Fibroblast of lung (primary cell): ENCODE measurements around the gene SLC1A7. TPM values are rescaled to one million over a fixed set of nuclear protein-coding genes. Genes with fewer than 3 reads are reported as not detected.

Experiments used
- DNase-seq, 2 donors: peaks; one replicate each; pipeline versions ENCODE4 v3.0.0 to v3.0.0-alpha.2; 2010; ENCODE audit warnings: low read depth in 2 of 2
- H2AFZ ChIP-seq: 2 replicates; pipeline ENCODE4 v1.5.1; 2012; ENCODE audit warnings: low read length, control low read depth, inconsistent platforms
- H3K27ac ChIP-seq: 2 replicates; pipeline ENCODE4 v1.5.1; 2011; ENCODE audit warnings: low read length, control low read depth; ENCODE audit not compliant: insufficient read depth
- H3K27me3 ChIP-seq: 2 replicates; pipeline ENCODE4 v1.5.1; 2011; ENCODE audit warnings: mild to moderate bottlenecking, low read length; ENCODE audit not compliant: control insufficient read depth, insufficient read depth
- H3K36me3 ChIP-seq: 2 replicates; pipeline ENCODE4 v1.5.1; 2011; ENCODE audit warnings: low read length; ENCODE audit not compliant: control insufficient read depth, insufficient read depth
- H3K4me1 ChIP-seq: 2 replicates; pipeline ENCODE4 v1.5.1; 2011; ENCODE audit warnings: low read length; ENCODE audit not compliant: control insufficient read depth, insufficient read depth; ENCODE audit errors: extremely low read depth
- H3K4me2 ChIP-seq: 2 replicates; pipeline ENCODE4 v1.5.1; 2011; ENCODE audit warnings: low read length, control low read depth; ENCODE audit not compliant: insufficient read depth; ENCODE audit errors: extremely low read depth
- H3K4me3 ChIP-seq, 4 experiments: fragments of 200-600 bp in 1 of 4; sonication (generic) in 1 of 4; replicated peaks in 1 of 4; 2 replicates each; pipeline ENCODE4 v1.5.1; 2011 to 2016; ENCODE audit warnings: low read length in 4 of 4, low read depth in 3 of 4, mild to moderate bottlenecking in 3 of 4, control low read depth in 2 of 4, inconsistent platforms in 1 of 4, mixed read lengths in 1 of 4; ENCODE audit not compliant: insufficient read depth in 1 of 4; ENCODE audit errors: control extremely low read depth in 1 of 4
- H3K79me2 ChIP-seq: 2 replicates; pipeline ENCODE4 v1.5.1; 2012; ENCODE audit warnings: mild to moderate bottlenecking, low read length, inconsistent platforms; ENCODE audit not compliant: control insufficient read depth, insufficient read depth
- H3K9ac ChIP-seq: 2 replicates; pipeline ENCODE4 v1.5.1; 2011; ENCODE audit warnings: mild to moderate bottlenecking, low read length, control low read depth; ENCODE audit not compliant: insufficient read depth
- H3K9me3 ChIP-seq: 2 replicates; pipeline ENCODE4 v1.5.1; 2012; ENCODE audit warnings: low read depth, low read length; ENCODE audit not compliant: control insufficient read depth, insufficient read depth
- H4K20me1 ChIP-seq: 2 replicates; pipeline ENCODE4 v1.5.1; 2011; ENCODE audit warnings: low read length; ENCODE audit not compliant: control insufficient read depth, insufficient read depth; ENCODE audit errors: extremely low read depth
- EZH2 ChIP-seq: IDR thresholded peaks from 2 replicates; pipeline ENCODE4 v1.5.1; 2012; ENCODE audit warnings: low read length, control low read depth, mild to moderate bottlenecking; ENCODE audit errors: missing control alignments
- polyA plus RNA-seq, 2 donors: library from polyadenylated mRNA; depleted of rRNA in 1 of 2; stranded (reverse) in 1 of 2; unstranded in 1 of 2; fragments of >200 nt; gene quantifications; 2 replicates each; pipeline ENCODE4 v1.2.1, GENCODE V29; 2011 to 2012; ENCODE audit warnings: missing spikeins in 1 of 2
- total RNA-seq: library from RNA; depleted of rRNA; stranded (reverse); fragments of >200 nt; gene quantifications from 2 replicates; pipeline ENCODE4 v1.2.1, GENCODE V29; 2014
- TF ChIP-seq, protein P1 (sequence below), 2 donors: IDR thresholded peaks in 1 of 2; conservative IDR thresholded peaks in 1 of 2; 1 replicate in 1 of 2; 2 replicates in 1 of 2; pipeline ENCODE4 v1.5.1; 2011 to 2012; ENCODE audit warnings: low read length in 2 of 2, control low read depth in 1 of 2, inconsistent platforms in 1 of 2, low read depth in 1 of 2, mild to moderate bottlenecking in 1 of 2

Gene SLC1A7
- total and polyA plus RNA-seq, 2 donors (not counting 1 experiment from before 2014, with no cell fraction given) = 0.15 to 0.33 TPM

DNA sequence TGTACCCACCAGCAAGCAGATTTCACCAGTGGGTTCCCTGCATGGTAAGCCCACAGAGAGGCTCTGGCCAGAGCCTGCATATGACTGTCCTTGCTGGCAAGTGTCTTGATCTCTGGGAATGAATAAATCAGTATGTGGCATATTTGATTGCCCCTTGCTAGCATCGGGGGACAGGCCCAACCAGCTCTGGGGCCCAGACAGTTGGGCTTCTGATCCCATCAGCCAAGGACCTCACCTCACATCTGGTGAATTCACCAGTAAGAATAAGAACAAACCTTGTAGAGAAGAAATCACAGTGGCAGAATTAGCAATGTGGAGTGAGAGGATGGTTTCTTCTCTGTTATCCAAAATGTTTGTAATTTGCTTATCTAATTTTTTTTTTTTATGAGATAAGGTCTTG, 15.9 kb downstream of the SLC1A7 start:
- peaks cover 27% of the 10 kb centered on the region for H3K4me1 ChIP-seq
- H4K20me1 ChIP-seq = no peaks in the 10 kb centered on the region
- H3K27me3 ChIP-seq = no peaks in the 10 kb centered on the region
- no peak overlapping the region for H3K9ac ChIP-seq
- H3K4me2 ChIP-seq = no peak overlapping the region
- no peaks in the 10 kb centered on the region for H3K79me2 ChIP-seq
- H2AFZ ChIP-seq = no peak overlapping the region
- no peak for TF ChIP-seq EZH2
- no peaks in the 10 kb centered on the region for H3K36me3 ChIP-seq
- H3K27ac ChIP-seq = no peak overlapping the region
- no peak overlapping the region for H3K4me3 ChIP-seq
- DNase-seq = no peak
- no peaks in the 10 kb centered on the region for H3K9me3 ChIP-seq

DNA sequence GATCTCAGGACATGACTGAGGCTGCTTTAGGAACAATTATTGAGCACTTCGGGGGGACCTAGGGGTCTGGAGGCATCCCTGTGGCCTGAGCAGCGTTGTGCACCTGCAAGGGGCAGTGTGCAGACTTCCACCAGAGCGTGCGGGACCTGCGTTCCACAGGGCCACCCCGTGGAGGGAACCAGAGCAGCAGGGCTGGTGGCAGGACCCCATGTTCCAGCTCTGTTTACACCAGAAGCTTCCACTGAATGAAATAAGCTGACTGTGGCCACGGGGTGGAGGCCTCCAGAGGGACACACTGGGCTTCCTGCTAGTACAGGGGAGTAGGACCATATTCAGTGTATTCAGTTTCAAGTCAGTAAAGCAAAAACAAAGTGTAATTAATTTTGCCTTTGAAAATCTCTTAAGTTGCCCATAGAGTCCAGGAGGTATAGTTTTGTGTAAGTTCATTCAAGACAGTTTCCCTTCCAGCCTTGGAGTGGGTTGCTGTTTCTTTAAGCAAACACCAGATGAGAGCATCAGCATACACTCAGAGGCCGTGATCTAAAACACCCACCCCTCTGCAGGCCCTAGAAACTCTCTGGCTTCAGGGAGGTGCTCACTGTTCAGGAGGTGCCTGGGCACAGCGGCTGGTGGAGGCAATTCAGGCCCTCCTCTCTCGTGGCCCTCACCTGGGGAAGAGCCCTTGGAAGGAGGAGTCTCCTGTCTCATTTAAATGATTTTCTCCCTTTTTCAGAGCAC, 16.6 kb downstream of the SLC1A7 start:
- DNase-seq = peak in 1 of 2 donors; percentile 59
- Histone ChIP-seq H3K36me3 (no peaks in the 10 kb centered on the region), H3K4me2 (peak overlapping the region; percentile 27), H3K4me1 (peaks cover 27% of the 10 kb centered on the region), H3K9me3 (no peaks in the 10 kb centered on the region), H3K4me3 (no peak overlapping the region), H2AFZ (no peak overlapping the region), H3K9ac (no peak overlapping the region), H3K27ac (no peak overlapping the region), H3K27me3 (no peaks in the 10 kb centered on the region), H4K20me1 (no peaks in the 10 kb centered on the region), H3K79me2 (no peaks in the 10 kb centered on the region)
- no peak for TF ChIP-seq EZH2
- TF ChIP-seq, protein P1, sequence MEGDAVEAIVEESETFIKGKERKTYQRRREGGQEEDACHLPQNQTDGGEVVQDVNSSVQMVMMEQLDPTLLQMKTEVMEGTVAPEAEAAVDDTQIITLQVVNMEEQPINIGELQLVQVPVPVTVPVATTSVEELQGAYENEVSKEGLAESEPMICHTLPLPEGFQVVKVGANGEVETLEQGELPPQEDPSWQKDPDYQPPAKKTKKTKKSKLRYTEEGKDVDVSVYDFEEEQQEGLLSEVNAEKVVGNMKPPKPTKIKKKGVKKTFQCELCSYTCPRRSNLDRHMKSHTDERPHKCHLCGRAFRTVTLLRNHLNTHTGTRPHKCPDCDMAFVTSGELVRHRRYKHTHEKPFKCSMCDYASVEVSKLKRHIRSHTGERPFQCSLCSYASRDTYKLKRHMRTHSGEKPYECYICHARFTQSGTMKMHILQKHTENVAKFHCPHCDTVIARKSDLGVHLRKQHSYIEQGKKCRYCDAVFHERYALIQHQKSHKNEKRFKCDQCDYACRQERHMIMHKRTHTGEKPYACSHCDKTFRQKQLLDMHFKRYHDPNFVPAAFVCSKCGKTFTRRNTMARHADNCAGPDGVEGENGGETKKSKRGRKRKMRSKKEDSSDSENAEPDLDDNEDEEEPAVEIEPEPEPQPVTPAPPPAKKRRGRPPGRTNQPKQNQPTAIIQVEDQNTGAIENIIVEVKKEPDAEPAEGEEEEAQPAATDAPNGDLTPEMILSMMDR (conservative IDR thresholded peaks at IDR 0.05 in 1 of 2, IDR thresholded peaks at IDR 0.05 in 1 of 2; ENCODE audit: low read depth in 1 of 2, low read length in 2 of 2) = no peak

DNA sequence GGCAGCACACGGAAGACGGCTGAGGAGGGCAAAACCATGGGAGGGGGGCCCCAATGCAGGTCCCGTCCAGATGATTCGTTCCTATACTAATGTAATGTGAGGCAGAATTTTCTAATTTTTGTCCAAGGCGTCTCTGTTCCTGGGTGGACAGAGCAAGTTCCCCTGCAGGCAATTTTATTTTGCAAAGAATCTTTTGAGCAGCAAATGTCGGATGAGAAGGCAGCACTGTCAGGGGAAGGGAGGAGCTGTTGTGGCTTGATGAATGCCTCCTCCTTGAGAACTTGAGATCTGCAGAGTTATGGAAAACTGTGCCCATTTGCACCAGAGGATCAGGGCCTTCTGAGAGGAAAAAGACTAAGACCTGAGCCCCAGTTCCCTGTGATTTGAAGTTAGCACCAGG, 17.3 kb downstream of the SLC1A7 start:
- H4K20me1 ChIP-seq = no peaks in the 10 kb centered on the region
- DNase-seq = no peak
- H3K36me3 ChIP-seq = no peaks in the 10 kb centered on the region
- H3K79me2 ChIP-seq = no peaks in the 10 kb centered on the region
- H3K4me1 ChIP-seq = peaks cover 27% of the 10 kb centered on the region
- no peak overlapping the region for H3K27ac ChIP-seq
- H3K9me3 ChIP-seq = no peaks in the 10 kb centered on the region
- no peak for TF ChIP-seq EZH2
- TF ChIP-seq, protein P1 (conservative IDR thresholded peaks at IDR 0.05 in 1 of 2, IDR thresholded peaks at IDR 0.05 in 1 of 2; ENCODE audit: low read depth in 1 of 2, low read length in 2 of 2) = no peak
- no peaks in the 10 kb centered on the region for H3K27me3 ChIP-seq
- no peak overlapping the region for H2AFZ ChIP-seq
- H3K4me3 ChIP-seq = no peak overlapping the region
- H3K4me2 ChIP-seq = no peak overlapping the region
- H3K9ac ChIP-seq = no peak overlapping the region
